Esophagus muscularis mucosa (tissue), 4 donors: Measurements from ENCODE around the gene SUMO1. TPM values are rescaled to one million over a fixed set of nuclear protein-coding genes. Genes with fewer than 3 reads are reported as not detected.

Experiments
- DNase-seq: peaks from one replicate; pipeline ENCODE4 v3.0.0-alpha.2; 2017; ENCODE audit errors: extremely low spot score
- H3K27ac ChIP-seq, 4 donors: fragments of 200-600 bp; sonication (generic); replicated peaks in 1 of 4; 1 replicate in 3 of 4; 2 replicates in 1 of 4; pipeline ENCODE4 v1.5.1; 2016 to 2019; ENCODE audit warnings: mild to moderate bottlenecking in 1 of 4
- H3K27me3 ChIP-seq, 4 donors: fragments of 200-600 bp; sonication (generic); one replicate each; pipeline versions ENCODE4 v1.5.1 to v1.6.0; 2016 to 2019
- H3K36me3 ChIP-seq, 4 donors: fragments of 200-600 bp; sonication (generic); one replicate each; pipeline ENCODE4 v1.5.1; 2016 to 2019
- H3K4me1 ChIP-seq, 4 donors: fragments of 200-600 bp; sonication (generic); one replicate each; pipeline ENCODE4 v1.5.1; 2016 to 2019
- H3K4me3 ChIP-seq, 4 donors: fragments of 200-600 bp; sonication (generic); 1 replicate in 2 of 4; 2 replicates in 2 of 4; pipeline ENCODE4 v1.5.1; 2016 to 2019; ENCODE audit warnings: mild to moderate bottlenecking in 4 of 4, moderate library complexity in 1 of 4
- H3K9me3 ChIP-seq, 4 donors: fragments of 200-600 bp; sonication (generic); 1 replicate in 3 of 4; 2 replicates in 1 of 4; pipeline ENCODE4 v1.5.1; 2016 to 2019
- EP300 ChIP-seq: sonication (generic); formaldehyde crosslinking; IDR thresholded peaks from one replicate; pipeline ENCODE4 v1.6.1; 2017; ENCODE audit warnings: antibody characterized with exemption
- POLR2A ChIP-seq: fragments of 450-650 bp; IDR thresholded peaks from one replicate; pipeline ENCODE4 v1.6.1; 2017; ENCODE audit warnings: antibody characterized with exemption, moderate library complexity, mild to moderate bottlenecking, low read depth
- POLR2AphosphoS5 ChIP-seq, 2 donors: sonication (generic); formaldehyde crosslinking; IDR thresholded peaks; one replicate each; pipeline ENCODE4 v1.6.1; 2017; ENCODE audit warnings: antibody characterized with exemption in 2 of 2
- WGBS: methylation state at CpG from one replicate; pipeline ENCODE4 v1.1.5; 2018; 5-methylcytosine and 5-hydroxymethylcytosine counted together
- intact Hi-C: fragments of 100-400 bp; cut with DNase I; formaldehyde crosslinking; loops from one replicate; pipeline ENCODE4 v1.15.1; 2023
- total RNA-seq, 4 donors: library from RNA; depleted of rRNA; stranded (reverse); fragments of >200 nt; gene quantifications; one replicate each; pipeline versions ENCODE4 v1.1.0 to v1.2.1, GENCODE V29; 2016
- TF ChIP-seq, protein P1 (sequence below), 3 experiments: fragments of 200-600 bp in 2 of 3; fragments of 450-650 bp in 1 of 3; sonication (generic) in 2 of 3; IDR thresholded peaks; one replicate each; pipeline ENCODE4 v1.5.1; 2017 to 2019; ENCODE audit warnings: antibody characterized with exemption in 3 of 3, mild to moderate bottlenecking in 2 of 3, moderate library complexity in 1 of 3

SUMO1 gene
- total RNA-seq, 4 donors from 2014 or later, result 54.6 to 85.6 (median 74.3) TPM

DNA sequence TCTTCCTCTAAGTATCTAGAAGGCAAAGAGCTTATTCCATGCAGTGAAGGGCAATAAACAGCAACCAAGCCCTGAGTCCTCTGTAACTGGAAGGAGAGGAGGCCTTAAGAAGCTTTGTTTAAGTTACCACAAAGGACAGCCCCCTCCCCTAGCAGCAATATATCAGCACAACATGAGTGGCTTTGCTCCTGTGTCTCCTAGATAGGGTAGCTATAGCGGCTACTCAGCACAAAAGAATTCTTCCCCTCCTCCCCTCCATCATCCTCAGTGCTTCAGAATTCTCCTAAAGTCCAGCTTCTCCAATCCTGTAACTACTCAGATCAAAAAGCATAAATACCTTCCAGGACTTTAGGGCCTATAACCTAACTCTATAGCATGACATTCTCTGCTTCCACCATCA, 16.5 kb downstream of the SUMO1 start:
- intact Hi-C loops, result no loop called here
- Histone ChIP-seq H3K9me3 (no peaks in the 10 kb centered on the region), H3K4me3 (no peak overlapping the region), H3K36me3 (peaks cover 0 to 41% (median 13%) of the 10 kb centered on the region in 4 donors), H3K27me3 (no peaks in the 10 kb centered on the region), H3K27ac (no peak overlapping the region), H3K4me1 (peaks cover 15 to 28% (median 23%) of the 10 kb centered on the region in 4 donors)
- DNase-seq, result no peak
- 68% methylated on average over 1 of the region's 1 CpG for WGBS
- TF ChIP-seq, protein P1, sequence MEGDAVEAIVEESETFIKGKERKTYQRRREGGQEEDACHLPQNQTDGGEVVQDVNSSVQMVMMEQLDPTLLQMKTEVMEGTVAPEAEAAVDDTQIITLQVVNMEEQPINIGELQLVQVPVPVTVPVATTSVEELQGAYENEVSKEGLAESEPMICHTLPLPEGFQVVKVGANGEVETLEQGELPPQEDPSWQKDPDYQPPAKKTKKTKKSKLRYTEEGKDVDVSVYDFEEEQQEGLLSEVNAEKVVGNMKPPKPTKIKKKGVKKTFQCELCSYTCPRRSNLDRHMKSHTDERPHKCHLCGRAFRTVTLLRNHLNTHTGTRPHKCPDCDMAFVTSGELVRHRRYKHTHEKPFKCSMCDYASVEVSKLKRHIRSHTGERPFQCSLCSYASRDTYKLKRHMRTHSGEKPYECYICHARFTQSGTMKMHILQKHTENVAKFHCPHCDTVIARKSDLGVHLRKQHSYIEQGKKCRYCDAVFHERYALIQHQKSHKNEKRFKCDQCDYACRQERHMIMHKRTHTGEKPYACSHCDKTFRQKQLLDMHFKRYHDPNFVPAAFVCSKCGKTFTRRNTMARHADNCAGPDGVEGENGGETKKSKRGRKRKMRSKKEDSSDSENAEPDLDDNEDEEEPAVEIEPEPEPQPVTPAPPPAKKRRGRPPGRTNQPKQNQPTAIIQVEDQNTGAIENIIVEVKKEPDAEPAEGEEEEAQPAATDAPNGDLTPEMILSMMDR (IDR thresholded peaks at IDR 0.05), result no peak
- no peak for TF ChIP-seq POLR2AphosphoS5 (IDR thresholded peaks at IDR 0.05)
- TF ChIP-seq EP300, result no peak
- no peak for TF ChIP-seq POLR2A

- peaks cover 13 to 70% (median 33%) of the 10 kb centered on the region in 4 donors for H3K36me3 ChIP-seq
- no peak overlapping the region for H3K27ac ChIP-seq
- intact Hi-C loops, result no loop called here
- DNase-seq, result no peak
- no peaks in the 10 kb centered on the region for H3K4me1 ChIP-seq
- no peaks in the 10 kb centered on the region for H3K27me3 ChIP-seq
- TF ChIP-seq, protein P1 (IDR thresholded peaks at IDR 0.05), result no peak
- TF ChIP-seq POLR2A (no peak), EP300 (no peak), POLR2AphosphoS5 (IDR thresholded peaks at IDR 0.05) (no peak)
- no peaks in the 10 kb centered on the region for H3K9me3 ChIP-seq
- no peak overlapping the region for H3K4me3 ChIP-seq
- WGBS, result 100% methylated on average over 1 of the region's 1 CpG
Observed at GRCh38 chr2:202215179-202215578, 23.2 kb downstream of the SUMO1 start.

- no peak overlapping the region for H3K4me3 ChIP-seq
- TF ChIP-seq, protein P1 (IDR thresholded peaks at IDR 0.05), result no peak
- TF ChIP-seq POLR2A (no peak), POLR2AphosphoS5 (IDR thresholded peaks at IDR 0.05) (no peak), EP300 (no peak)
- H3K27me3 ChIP-seq, result no peaks in the 10 kb centered on the region
- no peaks in the 10 kb centered on the region for H3K9me3 ChIP-seq
- no peak overlapping the region for H3K27ac ChIP-seq
- DNase-seq, result no peak
- peaks cover 31 to 95% (median 63%) of the 10 kb centered on the region in 4 donors for H3K36me3 ChIP-seq
- intact Hi-C loops, result no loop called here
- H3K4me1 ChIP-seq, result no peaks in the 10 kb centered on the region
Observed at GRCh38 chr2:202208526-202208925, 29.9 kb downstream of the SUMO1 start.

DNA sequence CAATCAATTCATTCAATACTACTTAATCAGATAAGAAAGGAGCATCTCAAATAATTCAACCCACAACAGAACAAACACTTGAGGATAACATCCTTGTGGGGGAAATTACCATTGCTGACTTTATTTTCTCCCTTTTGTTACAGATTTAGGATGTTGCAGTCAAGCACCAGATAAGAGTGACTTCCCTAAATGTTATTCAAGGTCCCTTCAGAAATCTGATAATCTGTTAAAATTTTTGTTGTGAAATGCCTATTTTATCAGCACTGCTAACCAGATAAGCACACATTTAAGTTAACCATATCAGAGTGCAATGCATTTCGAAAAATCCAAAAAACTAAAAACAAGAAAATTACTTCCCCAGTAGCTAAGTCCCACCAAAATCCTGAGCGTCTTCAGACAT, 33.5 kb downstream of the SUMO1 start:
- no peak for DNase-seq
- Histone ChIP-seq H3K27ac (no peak overlapping the region), H3K4me1 (no peaks in the 10 kb centered on the region), H3K36me3 (peaks cover 20 to 69% (median 41%) of the 10 kb centered on the region in 4 donors), H3K4me3 (no peak overlapping the region), H3K27me3 (no peaks in the 10 kb centered on the region), H3K9me3 (no peaks in the 10 kb centered on the region)
- intact Hi-C loops, result no loop called here
- TF ChIP-seq EP300, result no peak
- no peak for TF ChIP-seq POLR2AphosphoS5 (IDR thresholded peaks at IDR 0.05)
- TF ChIP-seq, protein P1 (IDR thresholded peaks at IDR 0.05), result no peak
- TF ChIP-seq POLR2A, result no peak
- 91% methylated on average over 2 of the region's 2 CpGs for WGBS

DNA sequence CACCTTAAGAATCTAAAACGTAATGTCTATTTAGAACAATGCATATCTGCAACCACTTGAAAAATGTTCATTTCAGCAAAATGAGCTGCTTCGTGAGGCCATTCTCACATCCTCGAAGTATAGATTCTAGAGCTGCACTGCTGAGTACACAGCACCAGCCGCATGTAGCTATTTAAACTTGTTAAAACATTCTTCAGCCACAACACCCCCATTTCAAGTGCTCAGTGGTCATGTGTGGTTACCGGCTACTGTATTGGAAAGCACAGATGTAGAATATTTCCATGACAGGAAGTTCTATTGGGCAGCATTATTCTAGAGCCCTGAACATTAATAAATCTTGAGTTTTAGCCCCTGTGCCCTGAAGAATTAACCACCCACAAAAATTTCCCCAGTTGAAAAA, 35.0 kb downstream of the SUMO1 start:
- DNase-seq, result peak; percentile 21
- WGBS, result 87% methylated on average over 5 of the region's 5 CpGs

More for the DNA sequence above, 35.0 kb downstream of the SUMO1 start:
- intact Hi-C loops, result no loop called here
- Histone ChIP-seq H3K36me3 (peaks cover 13 to 54% (median 26%) of the 10 kb centered on the region in 4 donors), H3K27me3 (no peaks in the 10 kb centered on the region), H3K27ac (no peak overlapping the region), H3K9me3 (no peaks in the 10 kb centered on the region), H3K4me1 (no peaks in the 10 kb centered on the region), H3K4me3 (no peak overlapping the region)
- no peak for TF ChIP-seq POLR2A
- no peak for TF ChIP-seq EP300
- TF ChIP-seq, protein P1 (IDR thresholded peaks at IDR 0.05), result no peak
- no peak for TF ChIP-seq POLR2AphosphoS5 (IDR thresholded peaks at IDR 0.05)
